SK-N-SH (cell line): ENCODE results near the gene KRTAP20-3. TPM values are rescaled to one million over a fixed set of nuclear protein-coding genes. Genes with fewer than 3 reads are reported as not detected.

Experiments
- CTCF ChIA-PET: fragments of 300-600, 350-600 bp; formaldehyde crosslinking; extraction: SDS; loops from one replicate; lab custom pipeline; 2021; lab: Yijun Ruan, JAX
- POLR2A ChIA-PET: fragments of 350-600 bp; sonication (Branson Sonifier 250); formaldehyde crosslinking; extraction: SDS; loops from one replicate; lab custom pipeline; 2020; ENCODE audit warnings: antibody characterized with exemption, inconsistent platforms; lab: Yijun Ruan, JAX
- DNase-seq: peaks from one replicate; pipeline ENCODE4 v3.0.0; 2012
- H2AFZ ChIP-seq: fragments of 200-600 bp; sonication (generic); 2 replicates; pipeline ENCODE4 v1.8.1; 2016; ENCODE audit warnings: antibody characterized with exemption, mild to moderate bottlenecking, low read depth
- H3F3A ChIP-seq: fragments of 200-600 bp; sonication (generic); replicated peaks from 2 replicates; pipeline ENCODE3; 2016; ENCODE audit warnings: antibody characterized with exemption, mild to moderate bottlenecking; ENCODE audit not compliant: insufficient read depth
- H3K27ac ChIP-seq, 2 experiments: fragments of 200-500 bp in 1 of 2; fragments of 200-600 bp in 1 of 2; sonication (Bioruptor generic) in 1 of 2; sonication (generic), shearing (Covaris generic) in 1 of 2; 2 replicates each; pipeline versions ENCODE4 v1.5.1 to v1.6.1; 2014 to 2016; ENCODE audit warnings: low read depth in 2 of 2, inconsistent platforms in 1 of 2, low read length in 1 of 2, mild to moderate bottlenecking in 1 of 2, mixed read lengths in 1 of 2
- H3K27me3 ChIP-seq: fragments of 200-600 bp; sonication (generic), shearing (Covaris generic); 2 replicates; pipeline ENCODE4 v1.6.1; 2016; ENCODE audit warnings: mixed run types; ENCODE audit not compliant: insufficient read depth
- H3K36me3 ChIP-seq, 2 experiments: fragments of 200-500 bp in 1 of 2; fragments of 200-600 bp in 1 of 2; sonication (Bioruptor generic) in 1 of 2; sonication (generic) in 1 of 2; replicated peaks in 1 of 2; 2 replicates each; pipeline versions ENCODE3 to v1.5.1; 2014 to 2016; ENCODE audit warnings: low read length in 1 of 2, mild to moderate bottlenecking in 1 of 2; ENCODE audit not compliant: insufficient read depth in 2 of 2, control insufficient read depth in 1 of 2
- H3K4me1 ChIP-seq, 2 experiments: fragments of 200-500 bp in 1 of 2; fragments of 200-600 bp in 1 of 2; sonication (Bioruptor generic) in 1 of 2; sonication (generic), shearing (Covaris generic) in 1 of 2; 2 replicates each; pipeline versions ENCODE4 v1.5.1 to v1.6.1; 2014 to 2016; ENCODE audit warnings: low read depth in 1 of 2, low read length in 1 of 2, mixed run types in 1 of 2; ENCODE audit not compliant: insufficient read depth in 2 of 2, control insufficient read depth in 1 of 2
- H3K4me2 ChIP-seq: fragments of 200-600 bp; sonication (generic), shearing (Covaris generic); 2 replicates; pipeline ENCODE4 v1.6.1; 2017; ENCODE audit warnings: mixed run types
- H3K4me3 ChIP-seq, 2 experiments: fragments of 200-500 bp in 1 of 2; fragments of 200-600 bp in 1 of 2; sonication (Bioruptor generic) in 1 of 2; sonication (generic), shearing (Covaris generic) in 1 of 2; 2 replicates each; pipeline versions ENCODE4 v1.5.1 to v1.8.1; 2014 to 2016; ENCODE audit warnings: low read depth in 2 of 2, inconsistent platforms in 1 of 2, low read length in 1 of 2, mild to moderate bottlenecking in 1 of 2, mixed read lengths in 1 of 2, moderate library complexity in 1 of 2
- H3K79me2 ChIP-seq: fragments of 200-600 bp; sonication (generic); 2 replicates; pipeline ENCODE4 v1.8.1; 2017; ENCODE audit warnings: mild to moderate bottlenecking; ENCODE audit not compliant: insufficient read depth
- H3K9ac ChIP-seq: fragments of 200-600 bp; sonication (generic); 2 replicates; pipeline ENCODE4 v1.6.1; 2017; ENCODE audit warnings: mixed run types
- H3K9me2 ChIP-seq: fragments of 200-600 bp; sonication (generic); 2 replicates; pipeline ENCODE4 v1.6.1; 2017; ENCODE audit warnings: mixed run types
- H3K9me3 ChIP-seq: fragments of 200-600 bp; sonication (generic); 2 replicates; pipeline ENCODE4 v1.6.1; 2017; ENCODE audit warnings: mixed run types, mild to moderate bottlenecking, moderate library complexity
- H4K20me1 ChIP-seq: fragments of 200-600 bp; sonication (generic); 2 replicates; pipeline ENCODE4 v1.6.1; 2017; ENCODE audit warnings: mild to moderate bottlenecking, mixed run types; ENCODE audit not compliant: insufficient read depth
- ELF1 ChIP-seq: IDR thresholded peaks from 2 replicates; pipeline ENCODE4 v1.4.0; 2012
- EZH2phosphoT487 ChIP-seq: fragments of 200-600 bp; sonication (generic); IDR thresholded peaks from 2 replicates; pipeline ENCODE4 v1.6.1; 2017; ENCODE audit warnings: low read depth, mixed run types, mild to moderate bottlenecking, antibody characterized with exemption, moderate library complexity, borderline replicate concordance
- FOXJ3 ChIP-seq: sonication (generic); formaldehyde crosslinking; IDR thresholded peaks from 2 replicates; pipeline ENCODE4 v1.5.1; 2020; ENCODE audit warnings: mild to moderate bottlenecking, missing genetic modification reagents
- GABPA ChIP-seq: IDR thresholded peaks from 2 replicates; pipeline ENCODE4 v1.4.0; 2012; ENCODE audit warnings: low read depth, mild to moderate bottlenecking
- GATA2 ChIP-seq: sonication (generic); formaldehyde crosslinking; IDR thresholded peaks from 2 replicates; pipeline ENCODE4 v1.5.0; 2020; ENCODE audit warnings: mild to moderate bottlenecking, missing genetic modification reagents
- MEF2A ChIP-seq: IDR thresholded peaks from 2 replicates; pipeline ENCODE4 v1.4.0; 2012; ENCODE audit warnings: low read depth, borderline replicate concordance
- MXI1 ChIP-seq: IDR thresholded peaks from 2 replicates; pipeline ENCODE4 v1.6.1; 2012; ENCODE audit warnings: mild to moderate bottlenecking, low read depth, low read length, improper control_type of control experiment
- NFIC ChIP-seq: IDR thresholded peaks from 2 replicates; pipeline ENCODE4 v1.4.0; 2012; ENCODE audit warnings: borderline replicate concordance
- NRF1 ChIP-seq: IDR thresholded peaks from 2 replicates; pipeline ENCODE4 v1.6.1; 2012; ENCODE audit warnings: low read depth, mild to moderate bottlenecking, low read length
- POLR2AphosphoS5 ChIP-seq: IDR thresholded peaks from 2 replicates; pipeline ENCODE4 v1.6.1; 2012; ENCODE audit warnings: low read depth, low read length
- RAD21 ChIP-seq: IDR thresholded peaks from 2 replicates; pipeline ENCODE4 v1.6.1; 2012; ENCODE audit warnings: mild to moderate bottlenecking, low read length
- SMC3 ChIP-seq: IDR thresholded peaks from 2 replicates; pipeline ENCODE4 v1.6.1; 2012; ENCODE audit warnings: low read depth, low read length, improper control_type of control experiment
- TEAD4 ChIP-seq: IDR thresholded peaks from 2 replicates; pipeline ENCODE4 v1.4.0; 2012; ENCODE audit warnings: mild to moderate bottlenecking, borderline replicate concordance; ENCODE audit not compliant: insufficient read depth
- YY1 ChIP-seq: IDR thresholded peaks from 2 replicates; pipeline ENCODE4 v1.4.0; 2012; ENCODE audit warnings: low read depth, mild to moderate bottlenecking
- WGBS: methylation state at CpG from one replicate; pipeline ENCODE4 v1.1.6; 2017; ENCODE audit warnings: low lambda C conversion rate; 5-methylcytosine and 5-hydroxymethylcytosine counted together
- polyA plus RNA-seq, 3 experiments: library from polyadenylated mRNA; depleted of rRNA; stranded (reverse); fragments of >200 nt; gene quantifications; 2 replicates each; pipeline ENCODE4 v1.2.3, GENCODE V29; 2012
- TF ChIP-seq, protein P1 (sequence below): IDR thresholded peaks from 2 replicates; pipeline ENCODE4 v1.6.1; 2012; ENCODE audit warnings: mild to moderate bottlenecking, low read depth, low read length, moderate library complexity
- TF ChIP-seq, protein P2 (sequence below): fragments of 150-350 bp; IDR thresholded peaks from 2 replicates; pipeline ENCODE4 v1.6.1; 2016; ENCODE audit warnings: mild to moderate bottlenecking, low read depth, low read length
- TF ChIP-seq, protein P3 (sequence below): IDR thresholded peaks from 2 replicates; pipeline ENCODE4 v1.4.0; 2012; ENCODE audit warnings: low read depth
- TF ChIP-seq, protein P4 (sequence below): IDR thresholded peaks from 2 replicates; pipeline ENCODE4; 2012
- TF ChIP-seq, protein P5 (sequence below): IDR thresholded peaks from 2 replicates; pipeline ENCODE4 v1.4.0; 2012; ENCODE audit warnings: low read depth, borderline replicate concordance
- TF ChIP-seq, protein P6 (sequence below): IDR thresholded peaks from 2 replicates; pipeline ENCODE4 v1.4.0; 2012; ENCODE audit warnings: low read depth, borderline replicate concordance

KRTAP20-3 gene
- polyA plus RNA-seq, 1 of the 3 experiments (the other 2 are of a cell fraction), result not detected

DNA sequence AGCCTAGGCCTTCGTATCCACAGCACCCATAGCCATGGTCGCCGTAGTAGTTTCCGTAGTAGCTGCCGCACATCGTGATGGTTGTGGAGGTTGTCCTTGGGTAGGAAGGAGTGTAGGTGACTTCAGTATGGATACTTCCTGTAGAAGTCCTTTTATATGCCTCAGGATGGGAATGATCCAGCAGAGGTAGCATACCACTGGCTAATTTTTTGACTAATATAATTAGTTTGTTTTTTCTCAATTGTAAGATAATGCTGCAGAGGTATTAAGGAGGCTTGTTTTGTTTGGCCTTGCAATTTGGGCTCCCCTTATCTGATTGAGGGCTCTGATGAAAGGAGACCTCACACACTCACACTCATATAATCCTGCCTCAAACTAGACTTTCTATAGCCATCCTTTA, 43.9 kb upstream of the KRTAP20-3 start, which contains the start of gene KRTAP6-2:
TSS of gene KRTAP6-2 (minus strand) at position 101 of the 400 bp plus-strand sequence. CDS start at position 73, 28 bp downstream.
- H3K9me2 ChIP-seq, result no peaks in the 10 kb centered on the region
- H3K9me3 ChIP-seq, result no peaks in the 10 kb centered on the region
- no peak within 1 kb of the TSS for H3K27ac ChIP-seq
- no peaks in the 10 kb centered on the region for H3K27me3 ChIP-seq
- H3K4me3 ChIP-seq, result no peak within 1 kb of the TSS
- no peak within 1 kb of the TSS for H2AFZ ChIP-seq
- H3K79me2 ChIP-seq, result no peaks in the 10 kb centered on the region
- WGBS, result no CpG with 5 or more reads among the region's 6 CpGs
- no peak for DNase-seq
- H3K4me2 ChIP-seq, result no peak within 1 kb of the TSS
- H4K20me1 ChIP-seq, result no peaks in the 10 kb centered on the region
- H3K9ac ChIP-seq, result no peak within 1 kb of the TSS
- TF ChIP-seq ELF1 (no peak), TEAD4 (no peak), RAD21 (no peak), SMC3 (no peak), NFIC (no peak), NRF1 (no peak), MEF2A (no peak), YY1 (no peak), POLR2AphosphoS5 (no peak), EZH2phosphoT487 (no peak), MXI1 (no peak), GABPA (no peak), GATA2 (no peak), FOXJ3 (no peak)
- TF ChIP-seq, protein P1, sequence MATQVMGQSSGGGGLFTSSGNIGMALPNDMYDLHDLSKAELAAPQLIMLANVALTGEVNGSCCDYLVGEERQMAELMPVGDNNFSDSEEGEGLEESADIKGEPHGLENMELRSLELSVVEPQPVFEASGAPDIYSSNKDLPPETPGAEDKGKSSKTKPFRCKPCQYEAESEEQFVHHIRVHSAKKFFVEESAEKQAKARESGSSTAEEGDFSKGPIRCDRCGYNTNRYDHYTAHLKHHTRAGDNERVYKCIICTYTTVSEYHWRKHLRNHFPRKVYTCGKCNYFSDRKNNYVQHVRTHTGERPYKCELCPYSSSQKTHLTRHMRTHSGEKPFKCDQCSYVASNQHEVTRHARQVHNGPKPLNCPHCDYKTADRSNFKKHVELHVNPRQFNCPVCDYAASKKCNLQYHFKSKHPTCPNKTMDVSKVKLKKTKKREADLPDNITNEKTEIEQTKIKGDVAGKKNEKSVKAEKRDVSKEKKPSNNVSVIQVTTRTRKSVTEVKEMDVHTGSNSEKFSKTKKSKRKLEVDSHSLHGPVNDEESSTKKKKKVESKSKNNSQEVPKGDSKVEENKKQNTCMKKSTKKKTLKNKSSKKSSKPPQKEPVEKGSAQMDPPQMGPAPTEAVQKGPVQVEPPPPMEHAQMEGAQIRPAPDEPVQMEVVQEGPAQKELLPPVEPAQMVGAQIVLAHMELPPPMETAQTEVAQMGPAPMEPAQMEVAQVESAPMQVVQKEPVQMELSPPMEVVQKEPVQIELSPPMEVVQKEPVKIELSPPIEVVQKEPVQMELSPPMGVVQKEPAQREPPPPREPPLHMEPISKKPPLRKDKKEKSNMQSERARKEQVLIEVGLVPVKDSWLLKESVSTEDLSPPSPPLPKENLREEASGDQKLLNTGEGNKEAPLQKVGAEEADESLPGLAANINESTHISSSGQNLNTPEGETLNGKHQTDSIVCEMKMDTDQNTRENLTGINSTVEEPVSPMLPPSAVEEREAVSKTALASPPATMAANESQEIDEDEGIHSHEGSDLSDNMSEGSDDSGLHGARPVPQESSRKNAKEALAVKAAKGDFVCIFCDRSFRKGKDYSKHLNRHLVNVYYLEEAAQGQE, result no peak
- TF ChIP-seq, protein P2, sequence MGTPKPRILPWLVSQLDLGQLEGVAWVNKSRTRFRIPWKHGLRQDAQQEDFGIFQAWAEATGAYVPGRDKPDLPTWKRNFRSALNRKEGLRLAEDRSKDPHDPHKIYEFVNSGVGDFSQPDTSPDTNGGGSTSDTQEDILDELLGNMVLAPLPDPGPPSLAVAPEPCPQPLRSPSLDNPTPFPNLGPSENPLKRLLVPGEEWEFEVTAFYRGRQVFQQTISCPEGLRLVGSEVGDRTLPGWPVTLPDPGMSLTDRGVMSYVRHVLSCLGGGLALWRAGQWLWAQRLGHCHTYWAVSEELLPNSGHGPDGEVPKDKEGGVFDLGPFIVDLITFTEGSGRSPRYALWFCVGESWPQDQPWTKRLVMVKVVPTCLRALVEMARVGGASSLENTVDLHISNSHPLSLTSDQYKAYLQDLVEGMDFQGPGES, result no peak
- TF ChIP-seq, protein P3, sequence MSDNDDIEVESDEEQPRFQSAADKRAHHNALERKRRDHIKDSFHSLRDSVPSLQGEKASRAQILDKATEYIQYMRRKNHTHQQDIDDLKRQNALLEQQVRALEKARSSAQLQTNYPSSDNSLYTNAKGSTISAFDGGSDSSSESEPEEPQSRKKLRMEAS, result no peak
- TF ChIP-seq, protein P4, sequence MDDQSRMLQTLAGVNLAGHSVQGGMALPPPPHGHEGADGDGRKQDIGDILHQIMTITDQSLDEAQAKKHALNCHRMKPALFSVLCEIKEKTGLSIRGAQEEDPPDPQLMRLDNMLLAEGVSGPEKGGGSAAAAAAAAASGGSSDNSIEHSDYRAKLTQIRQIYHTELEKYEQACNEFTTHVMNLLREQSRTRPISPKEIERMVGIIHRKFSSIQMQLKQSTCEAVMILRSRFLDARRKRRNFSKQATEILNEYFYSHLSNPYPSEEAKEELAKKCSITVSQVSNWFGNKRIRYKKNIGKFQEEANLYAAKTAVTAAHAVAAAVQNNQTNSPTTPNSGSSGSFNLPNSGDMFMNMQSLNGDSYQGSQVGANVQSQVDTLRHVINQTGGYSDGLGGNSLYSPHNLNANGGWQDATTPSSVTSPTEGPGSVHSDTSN, result no peak
- TF ChIP-seq, protein P5, sequence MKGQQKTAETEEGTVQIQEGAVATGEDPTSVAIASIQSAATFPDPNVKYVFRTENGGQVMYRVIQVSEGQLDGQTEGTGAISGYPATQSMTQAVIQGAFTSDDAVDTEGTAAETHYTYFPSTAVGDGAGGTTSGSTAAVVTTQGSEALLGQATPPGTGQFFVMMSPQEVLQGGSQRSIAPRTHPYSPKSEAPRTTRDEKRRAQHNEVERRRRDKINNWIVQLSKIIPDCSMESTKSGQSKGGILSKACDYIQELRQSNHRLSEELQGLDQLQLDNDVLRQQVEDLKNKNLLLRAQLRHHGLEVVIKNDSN, result no peak
- TF ChIP-seq, protein P6, sequence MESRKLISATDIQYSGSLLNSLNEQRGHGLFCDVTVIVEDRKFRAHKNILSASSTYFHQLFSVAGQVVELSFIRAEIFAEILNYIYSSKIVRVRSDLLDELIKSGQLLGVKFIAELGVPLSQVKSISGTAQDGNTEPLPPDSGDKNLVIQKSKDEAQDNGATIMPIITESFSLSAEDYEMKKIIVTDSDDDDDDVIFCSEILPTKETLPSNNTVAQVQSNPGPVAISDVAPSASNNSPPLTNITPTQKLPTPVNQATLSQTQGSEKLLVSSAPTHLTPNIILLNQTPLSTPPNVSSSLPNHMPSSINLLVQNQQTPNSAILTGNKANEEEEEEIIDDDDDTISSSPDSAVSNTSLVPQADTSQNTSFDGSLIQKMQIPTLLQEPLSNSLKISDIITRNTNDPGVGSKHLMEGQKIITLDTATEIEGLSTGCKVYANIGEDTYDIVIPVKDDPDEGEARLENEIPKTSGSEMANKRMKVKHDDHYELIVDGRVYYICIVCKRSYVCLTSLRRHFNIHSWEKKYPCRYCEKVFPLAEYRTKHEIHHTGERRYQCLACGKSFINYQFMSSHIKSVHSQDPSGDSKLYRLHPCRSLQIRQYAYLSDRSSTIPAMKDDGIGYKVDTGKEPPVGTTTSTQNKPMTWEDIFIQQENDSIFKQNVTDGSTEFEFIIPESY, result no peak
- ChIA-PET CTCF (no interaction called here), POLR2A (no interaction called here)
- H3K36me3 ChIP-seq, result no peaks in the 10 kb centered on the region
- H3F3A ChIP-seq, result no peaks in the 10 kb centered on the region
- H3K4me1 ChIP-seq, result no peaks in the 10 kb centered on the region
